Measurements from ENCODE around the gene AXDND1.

AXDND1 gene

DNA sequence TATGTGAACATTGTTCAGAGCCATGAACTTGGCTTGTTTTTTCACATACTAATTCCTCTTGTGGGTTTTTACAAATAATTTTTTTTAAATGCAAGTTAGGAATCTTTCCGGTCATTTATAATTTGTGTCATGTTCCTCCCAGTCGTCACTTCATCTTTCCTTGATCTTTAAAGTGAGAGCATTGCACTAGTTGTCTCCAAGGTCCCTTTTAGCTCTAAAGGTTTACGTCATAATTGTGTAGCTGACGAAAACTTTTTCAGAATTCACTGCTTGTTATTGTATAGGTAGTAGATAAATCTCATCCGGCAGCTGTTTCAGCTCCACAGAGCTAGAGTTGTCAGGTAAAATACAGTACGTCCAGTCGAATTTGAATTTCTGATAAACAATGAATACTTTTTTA, 38.6 kb upstream of the AXDND1 start:
- Histone ChIP-seq H3K9ac (ENCODE audit: insufficient read length, low read depth) (no peak overlapping the region), H3K4me3 (ENCODE audit: insufficient read length, low read depth) (no peak overlapping the region), H3K4me1 (ENCODE audit: insufficient read depth, insufficient read length) (no peaks in the 10 kb centered on the region), H3K27me3 (ENCODE audit: insufficient read depth, insufficient read length) (no peaks in the 10 kb centered on the region), H3K36me3 (ENCODE audit: insufficient read depth, insufficient read length, low read length) (peaks cover 40% of the 10 kb centered on the region), H3K9me3 (ENCODE audit: insufficient read depth, low read length) (peaks cover 13% of the 10 kb centered on the region)
- no peak for DNase-seq (ENCODE audit: low read depth, low spot score)
- no peak for TF ChIP-seq ZNF274 (IDR thresholded peaks at IDR 0.05; ENCODE audit: low read depth, low read length)
- no peak for TF ChIP-seq SUZ12 (IDR thresholded peaks at IDR 0.05; ENCODE audit: extremely low read depth, insufficient read depth, insufficient read length)
- TF ChIP-seq YY1 (IDR thresholded peaks at IDR 0.05; ENCODE audit: insufficient read depth, insufficient read length), result no peak

GRCh38 chr1:179327679-179328078, 38.1 kb upstream of the AXDND1 start:
- Histone ChIP-seq H3K27me3 (ENCODE audit: insufficient read depth, insufficient read length) (no peaks in the 10 kb centered on the region), H3K9ac (ENCODE audit: insufficient read length, low read depth) (no peak overlapping the region), H3K4me1 (ENCODE audit: insufficient read depth, insufficient read length) (no peaks in the 10 kb centered on the region), H3K4me3 (ENCODE audit: insufficient read length, low read depth) (no peak overlapping the region), H3K9me3 (ENCODE audit: insufficient read depth, low read length) (peaks cover 13% of the 10 kb centered on the region), H3K36me3 (ENCODE audit: insufficient read depth, insufficient read length, low read length) (peaks cover 40% of the 10 kb centered on the region)
- no peak for TF ChIP-seq YY1 (IDR thresholded peaks at IDR 0.05; ENCODE audit: insufficient read depth, insufficient read length)
- TF ChIP-seq SUZ12 (IDR thresholded peaks at IDR 0.05; ENCODE audit: extremely low read depth, insufficient read depth, insufficient read length), result no peak
- no peak for TF ChIP-seq ZNF274 (IDR thresholded peaks at IDR 0.05; ENCODE audit: low read depth, low read length)
- no peak for DNase-seq (ENCODE audit: low read depth, low spot score)

- Histone ChIP-seq H3K4me1 (ENCODE audit: insufficient read depth, insufficient read length) (no peaks in the 10 kb centered on the region), H3K9me3 (ENCODE audit: insufficient read depth, low read length) (peaks cover 13% of the 10 kb centered on the region), H3K36me3 (ENCODE audit: insufficient read depth, insufficient read length, low read length) (peaks cover 31% of the 10 kb centered on the region), H3K4me3 (ENCODE audit: insufficient read length, low read depth) (no peak overlapping the region), H3K27me3 (ENCODE audit: insufficient read depth, insufficient read length) (no peaks in the 10 kb centered on the region), H3K9ac (ENCODE audit: insufficient read length, low read depth) (no peak overlapping the region)
- TF ChIP-seq YY1 (IDR thresholded peaks at IDR 0.05; ENCODE audit: insufficient read depth, insufficient read length) (no peak), SUZ12 (IDR thresholded peaks at IDR 0.05; ENCODE audit: extremely low read depth, insufficient read depth, insufficient read length) (no peak), ZNF274 (IDR thresholded peaks at IDR 0.05; ENCODE audit: low read depth, low read length) (no peak)
- DNase-seq (ENCODE audit: low read depth, low spot score), result no peak
Observed at GRCh38 chr1:179329862-179330261, 35.9 kb upstream of the AXDND1 start.

GRCh38 chr1:179334440-179334839, 31.3 kb upstream of the AXDND1 start:
- TF ChIP-seq ZNF274 (IDR thresholded peaks at IDR 0.05; ENCODE audit: low read depth, low read length) (no peak), SUZ12 (IDR thresholded peaks at IDR 0.05; ENCODE audit: extremely low read depth, insufficient read depth, insufficient read length) (no peak), YY1 (IDR thresholded peaks at IDR 0.05; ENCODE audit: insufficient read depth, insufficient read length) (no peak)
- H3K27me3 ChIP-seq (ENCODE audit: insufficient read depth, insufficient read length), result no peaks in the 10 kb centered on the region

GRCh38 chr1:179337288-179337687, 28.5 kb upstream of the AXDND1 start:
- H3K4me1 ChIP-seq (ENCODE audit: insufficient read depth, insufficient read length), result no peaks in the 10 kb centered on the region
- no peaks in the 10 kb centered on the region for H3K9me3 ChIP-seq (ENCODE audit: insufficient read depth, low read length)
- H3K27me3 ChIP-seq (ENCODE audit: insufficient read depth, insufficient read length), result no peaks in the 10 kb centered on the region
- TF ChIP-seq SUZ12 (IDR thresholded peaks at IDR 0.05; ENCODE audit: extremely low read depth, insufficient read depth, insufficient read length), result no peak
- TF ChIP-seq ZNF274 (IDR thresholded peaks at IDR 0.05; ENCODE audit: low read depth, low read length), result no peak
- TF ChIP-seq YY1 (IDR thresholded peaks at IDR 0.05; ENCODE audit: insufficient read depth, insufficient read length), result no peak
- H3K4me3 ChIP-seq (ENCODE audit: insufficient read length, low read depth), result no peak overlapping the region
- H3K36me3 ChIP-seq (ENCODE audit: insufficient read depth, insufficient read length, low read length), result peaks cover 48% of the 10 kb centered on the region
- DNase-seq (ENCODE audit: low read depth, low spot score), result no peak
- no peak overlapping the region for H3K9ac ChIP-seq (ENCODE audit: insufficient read length, low read depth)

More at GRCh38 chr1:179334440-179334839, 31.3 kb upstream of the AXDND1 start:
- no peaks in the 10 kb centered on the region for H3K4me1 ChIP-seq (ENCODE audit: insufficient read depth, insufficient read length)
- peaks cover 8% of the 10 kb centered on the region for H3K9me3 ChIP-seq (ENCODE audit: insufficient read depth, low read length)
- DNase-seq (ENCODE audit: low read depth, low spot score), result no peak
- no peak overlapping the region for H3K9ac ChIP-seq (ENCODE audit: insufficient read length, low read depth)
- no peak overlapping the region for H3K4me3 ChIP-seq (ENCODE audit: insufficient read length, low read depth)
- H3K36me3 ChIP-seq (ENCODE audit: insufficient read depth, insufficient read length, low read length), result peaks cover 33% of the 10 kb centered on the region

GRCh38 chr1:179337942-179338560, 27.7 kb upstream of the AXDND1 start:
- H3K4me1 ChIP-seq (ENCODE audit: insufficient read depth, insufficient read length), result no peaks in the 10 kb centered on the region
- H3K9me3 ChIP-seq (ENCODE audit: insufficient read depth, low read length), result no peaks in the 10 kb centered on the region
- H3K9ac ChIP-seq (ENCODE audit: insufficient read length, low read depth), result no peak overlapping the region
- peaks cover 55% of the 10 kb centered on the region for H3K36me3 ChIP-seq (ENCODE audit: insufficient read depth, insufficient read length, low read length)
- H3K4me3 ChIP-seq (ENCODE audit: insufficient read length, low read depth), result no peak overlapping the region
- H3K27me3 ChIP-seq (ENCODE audit: insufficient read depth, insufficient read length), result no peaks in the 10 kb centered on the region
- TF ChIP-seq ZNF274 (IDR thresholded peaks at IDR 0.05; ENCODE audit: low read depth, low read length) (no peak), SUZ12 (IDR thresholded peaks at IDR 0.05; ENCODE audit: extremely low read depth, insufficient read depth, insufficient read length) (no peak)
- no peak for DNase-seq (ENCODE audit: low read depth, low spot score)

DNA sequence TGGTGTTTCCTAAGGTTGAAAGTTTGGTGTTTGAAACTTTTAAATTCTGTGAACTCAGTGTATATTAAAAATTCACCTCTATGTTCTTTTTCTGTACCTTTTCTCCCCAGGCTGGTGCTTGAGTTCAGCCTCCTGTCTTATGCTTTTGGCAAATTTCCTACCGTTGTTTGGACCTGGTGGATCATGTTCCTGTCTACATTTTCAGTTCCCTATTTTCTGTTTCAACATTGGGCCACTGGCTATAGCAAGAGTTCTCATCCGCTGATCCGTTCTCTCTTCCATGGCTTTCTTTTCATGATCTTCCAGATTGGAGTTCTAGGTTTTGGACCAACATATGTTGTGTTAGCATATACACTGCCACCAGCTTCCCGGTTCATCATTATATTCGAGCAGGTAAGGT, 24.9 kb upstream of the AXDND1 start:
- DNase-seq (ENCODE audit: low read depth, low spot score), result no peak
- no peak for TF ChIP-seq YY1 (IDR thresholded peaks at IDR 0.05; ENCODE audit: insufficient read depth, insufficient read length)
- TF ChIP-seq SUZ12 (IDR thresholded peaks at IDR 0.05; ENCODE audit: extremely low read depth, insufficient read depth, insufficient read length), result no peak
- TF ChIP-seq ZNF274 (IDR thresholded peaks at IDR 0.05; ENCODE audit: low read depth, low read length), result no peak
- Histone ChIP-seq H3K4me3 (ENCODE audit: insufficient read length, low read depth) (no peak overlapping the region), H3K27me3 (ENCODE audit: insufficient read depth, insufficient read length) (no peaks in the 10 kb centered on the region), H3K9me3 (ENCODE audit: insufficient read depth, low read length) (no peaks in the 10 kb centered on the region), H3K9ac (ENCODE audit: insufficient read length, low read depth) (no peak overlapping the region), H3K4me1 (ENCODE audit: insufficient read depth, insufficient read length) (no peaks in the 10 kb centered on the region), H3K36me3 (ENCODE audit: insufficient read depth, insufficient read length, low read length) (peaks cover 70% of the 10 kb centered on the region)

Data from NT2/D1 (cell line).